Thyroid gland (tissue), 4 donors: ENCODE data around the gene ZBTB7B. TPM values are rescaled to one million over a fixed set of nuclear protein-coding genes. Genes with fewer than 3 reads are reported as not detected.
A peak's percentile ranks its signal among the peaks of the same experiment; 100 is the strongest.
"Not testable (repeated sequence)": the region's sequence is repeated elsewhere in the genome, so short reads cannot be mapped to it uniquely, and the experiment has no call there.

Experiments used
- DNase-seq, 2 donors: peaks; one replicate each; pipeline ENCODE4 v3.0.0-alpha.2; 2019
- H3K27ac ChIP-seq, 3 donors: fragments of 200-600 bp; sonication (generic); 1 replicate in 2 of 3; 2 replicates in 1 of 3; pipeline ENCODE4 v1.5.1; 2016 to 2019; ENCODE audit warnings: mild to moderate bottlenecking in 1 of 3, moderate library complexity in 1 of 3
- H3K27me3 ChIP-seq: fragments of 200-600 bp; sonication (generic); one replicate; pipeline ENCODE4 v1.5.1; 2019
- H3K36me3 ChIP-seq, 2 donors: fragments of 200-600 bp; sonication (generic); one replicate each; pipeline ENCODE4 v1.5.1; 2016 to 2019
- H3K4me1 ChIP-seq, 2 donors: fragments of 200-600 bp; sonication (generic); one replicate each; pipeline ENCODE4 v1.5.1; 2017 to 2019
- H3K4me3 ChIP-seq, 3 donors: fragments of 200-600 bp; sonication (generic); replicated peaks in 1 of 3; 1 replicate in 2 of 3; 2 replicates in 1 of 3; pipeline ENCODE4 v1.5.1; 2016; ENCODE audit warnings: mild to moderate bottlenecking in 1 of 3
- H3K9me3 ChIP-seq: fragments of 200-600 bp; sonication (generic); one replicate; pipeline ENCODE4 v1.5.1; 2017
- CTCF ChIP-seq, 6 experiments: fragments of 200-600 bp in 3 of 6; fragments of 450-650 bp in 3 of 6; sonication (generic) in 3 of 6; IDR thresholded peaks; one replicate each; pipeline ENCODE4 v1.5.1; 2016 to 2019; ENCODE audit warnings: antibody characterized with exemption in 6 of 6, mild to moderate bottlenecking in 2 of 6, inconsistent platforms in 1 of 6, moderate library complexity in 1 of 6
- POLR2A ChIP-seq, 2 donors: fragments of 450-650 bp; IDR thresholded peaks; one replicate each; pipeline ENCODE4 v1.6.1; 2017; ENCODE audit warnings: antibody characterized with exemption in 2 of 2, mild to moderate bottlenecking in 2 of 2, moderate library complexity in 1 of 2
- WGBS, 2 donors: methylation state at CpG; one replicate each; pipeline ENCODE4 v1.1.5; 2017; 5-methylcytosine and 5-hydroxymethylcytosine counted together
- intact Hi-C: fragments of 100-400 bp; cut with DNase I; formaldehyde crosslinking; loops from one replicate; pipeline ENCODE4 v1.15.1; 2023
- total RNA-seq, 4 donors: library from RNA; depleted of rRNA; stranded (reverse); fragments of >200 nt; gene quantifications; one replicate each; pipeline ENCODE4 v1.2.3, GENCODE V29; 2016

ZBTB7B gene
- total RNA-seq, 4 donors from 2014 or later = 35.7 to 89.8 (median 47.3) TPM

GRCh38 chr1:154978360-154978759 is 24.2 kb upstream of the ZBTB7B start:
- no peaks in the 10 kb centered on the region for H3K36me3 ChIP-seq
- H3K9me3 ChIP-seq = no peaks in the 10 kb centered on the region
- WGBS, 2 donors = 90 to 97% methylated on average over 3 of the region's 3 CpGs
- H3K27me3 ChIP-seq = no peaks in the 10 kb centered on the region
- no peak overlapping the region for H3K4me3 ChIP-seq
- TF ChIP-seq CTCF (IDR thresholded peaks at IDR 0.05) = no peak
- no peak for TF ChIP-seq POLR2A (IDR thresholded peaks at IDR 0.05)
- peaks cover 0 to 15% of the 10 kb centered on the region in 2 donors for H3K4me1 ChIP-seq
- no peak for DNase-seq
- intact Hi-C loops = no loop called here
- H3K27ac ChIP-seq = no peak overlapping the region

- intact Hi-C loops = no loop called here
These were observed 20.3 kb upstream of the ZBTB7B start for GRCh38 chr1:154982341-154982740.

DNA sequence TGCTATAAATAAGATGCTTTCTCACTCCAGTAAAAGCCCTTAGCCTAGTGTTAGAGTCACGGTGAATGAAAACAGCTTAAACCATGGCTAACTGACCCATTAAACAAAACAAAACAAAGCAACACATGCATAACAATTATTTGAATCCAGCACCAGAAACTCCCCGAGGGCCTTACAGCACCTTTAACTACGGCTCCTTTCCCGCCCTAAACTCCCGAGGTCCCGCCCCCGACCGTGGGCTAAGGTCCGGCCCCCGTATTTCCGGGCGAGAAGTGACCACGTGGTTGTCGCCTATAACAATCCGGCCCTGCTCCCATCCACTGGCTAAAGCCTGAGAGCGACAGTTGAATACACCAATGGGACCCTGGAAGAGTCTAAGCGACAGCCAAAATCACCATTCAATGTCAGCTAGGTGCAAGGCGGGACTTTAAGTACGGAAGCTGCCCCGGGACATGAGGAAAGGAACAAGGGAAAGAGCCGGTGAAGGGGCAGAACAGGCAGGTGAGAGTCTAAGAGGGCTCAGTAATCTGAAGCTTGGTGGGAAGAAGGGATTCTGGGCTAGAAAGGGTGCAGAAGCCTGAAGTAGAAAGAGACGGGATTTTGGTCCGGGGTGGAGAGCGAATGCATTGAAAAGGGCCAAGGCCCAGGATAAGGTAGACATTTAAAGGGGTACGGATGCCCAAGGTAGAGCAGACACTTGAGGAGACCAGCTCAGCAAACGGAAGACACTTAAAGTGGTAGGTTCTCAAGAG is 19.5 kb upstream of the ZBTB7B start, which contains the start of gene FLAD1:
Gene FLAD1 (plus strand): TSS at position 448 of the 752 bp plus-strand sequence. CDS start 351 bp downstream, outside the sequence.
- TF ChIP-seq POLR2A (IDR thresholded peaks at IDR 0.05) = peak in 1 of 2 donors; percentile 65
- no peak for TF ChIP-seq CTCF (IDR thresholded peaks at IDR 0.05)
- H3K27ac ChIP-seq = peak within 1 kb of the TSS; percentile 41 to 68 (median 54)
- peak; percentile 96 to 97 for DNase-seq
- H3K27me3 ChIP-seq = no peaks in the 10 kb centered on the region
- no peaks in the 10 kb centered on the region for H3K9me3 ChIP-seq
- intact Hi-C loops = no loop called here
- 0% methylated on average over 26 of the region's 26 CpGs for WGBS, 2 donors
- H3K4me3 ChIP-seq = peak within 1 kb of the TSS; percentile 44 to 82 (median 48)
- peaks cover 15 to 20% of the 10 kb centered on the region in 2 donors for H3K4me1 ChIP-seq
- peaks cover 3 to 7% of the 10 kb centered on the region in 2 donors for H3K36me3 ChIP-seq

More at GRCh38 chr1:154982341-154982740, 20.3 kb upstream of the ZBTB7B start:
- DNase-seq = no peak
- TF ChIP-seq POLR2A (IDR thresholded peaks at IDR 0.05) (no peak), CTCF (IDR thresholded peaks at IDR 0.05) (no peak)
- H3K27ac ChIP-seq = no peak overlapping the region
- no peaks in the 10 kb centered on the region for H3K9me3 ChIP-seq
- peaks cover 15 to 20% of the 10 kb centered on the region in 2 donors for H3K4me1 ChIP-seq
- H3K27me3 ChIP-seq = no peaks in the 10 kb centered on the region
- WGBS, 2 donors = 66% methylated on average over 6 of the region's 6 CpGs
- H3K36me3 ChIP-seq = no peaks in the 10 kb centered on the region
- H3K4me3 ChIP-seq = peak overlapping the region in 1 of 3 donors; percentile 19

DNA sequence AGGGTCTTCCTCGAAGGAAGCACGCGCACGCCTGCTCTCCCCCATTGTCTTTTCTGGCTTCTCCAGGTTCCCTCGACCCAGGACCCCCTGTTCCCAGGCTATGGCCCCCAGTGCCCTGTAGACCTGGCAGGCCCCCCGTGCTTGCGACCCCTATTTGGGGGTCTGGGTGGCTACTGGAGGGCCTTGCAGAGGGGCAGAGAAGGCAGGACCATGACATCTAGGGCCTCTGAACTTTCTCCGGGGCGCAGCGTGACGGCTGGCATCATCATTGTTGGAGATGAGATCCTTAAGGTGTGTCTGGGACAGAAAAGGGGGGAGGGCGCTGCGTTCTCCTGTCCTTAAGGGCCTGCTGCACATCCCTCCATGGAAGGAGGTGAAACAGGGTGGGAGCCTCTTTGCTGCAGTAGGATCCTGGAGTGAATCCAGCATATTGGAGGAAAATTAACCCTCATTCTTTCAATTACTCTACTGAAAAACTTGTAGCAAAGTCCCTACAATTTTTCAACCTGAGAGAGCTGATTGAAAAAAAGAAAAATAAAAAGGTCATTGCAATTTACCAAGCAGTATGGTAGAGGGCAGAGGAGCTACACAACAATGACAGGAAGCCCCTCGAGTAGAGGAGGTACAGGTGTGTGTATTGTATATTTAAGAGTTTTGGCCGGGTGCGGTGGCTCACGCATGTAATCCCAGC is 18.7 kb upstream of the ZBTB7B start:
- TF ChIP-seq CTCF (IDR thresholded peaks at IDR 0.05) (no peak), POLR2A (IDR thresholded peaks at IDR 0.05) (no peak)
- Histone ChIP-seq H3K4me3 (peak overlapping the region; percentile 44 to 82 (median 48)), H3K4me1 (peaks cover 15 to 20% of the 10 kb centered on the region in 2 donors), H3K36me3 (peaks cover 11 to 12% of the 10 kb centered on the region in 2 donors), H3K27ac (peak overlapping the region; percentile 41 to 68 (median 54)), H3K27me3 (no peaks in the 10 kb centered on the region), H3K9me3 (no peaks in the 10 kb centered on the region)
- intact Hi-C loops = no loop called here
- 7 to 12% methylated on average over 17 of the region's 17 CpGs for WGBS, 2 donors
- DNase-seq = no peak

DNA sequence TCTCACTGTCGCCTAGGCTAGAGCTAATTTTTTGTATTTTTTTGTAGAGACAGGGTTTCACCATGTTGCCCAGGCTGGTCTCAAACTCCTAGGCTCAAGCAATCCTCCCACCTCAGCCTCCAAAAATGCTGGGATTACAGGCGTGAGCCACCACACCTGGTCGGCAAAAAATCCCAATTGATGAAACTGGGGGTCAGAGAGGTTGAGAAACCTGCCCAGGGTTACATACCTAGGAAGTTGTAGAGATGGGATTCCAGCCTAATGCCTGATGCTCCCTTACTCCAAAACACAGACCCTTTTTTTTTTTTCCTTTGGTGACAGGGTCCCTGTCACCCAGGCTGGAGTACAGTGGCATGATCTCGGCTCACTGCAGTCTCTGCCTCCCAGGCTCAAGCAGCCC is 15.9 kb upstream of the ZBTB7B start:
- WGBS, 2 donors = 89 to 97% methylated on average over 4 of the region's 4 CpGs
- H3K4me3 ChIP-seq, H3K27me3 ChIP-seq, H3K9me3 ChIP-seq, intact Hi-C loops, H3K27ac ChIP-seq, DNase-seq: not testable (repeated sequence)
- H3K4me1 ChIP-seq = peaks cover 15 to 20% of the 10 kb centered on the region in 2 donors
- H3K36me3 ChIP-seq = peaks cover 11 to 13% of the 10 kb centered on the region in 2 donors
